NCI-H1105 treated with DMSO at 0.1 percent for 48 hours (cell line): ENCODE results near the gene TARP.
A peak's percentile ranks its signal among the peaks of the same experiment; 100 is the strongest.

Experiments used
- DNase-seq: peaks from one replicate; lab custom pipeline; 2025; lab: John Stamatoyannopoulos, UW

The TARP gene

DNA sequence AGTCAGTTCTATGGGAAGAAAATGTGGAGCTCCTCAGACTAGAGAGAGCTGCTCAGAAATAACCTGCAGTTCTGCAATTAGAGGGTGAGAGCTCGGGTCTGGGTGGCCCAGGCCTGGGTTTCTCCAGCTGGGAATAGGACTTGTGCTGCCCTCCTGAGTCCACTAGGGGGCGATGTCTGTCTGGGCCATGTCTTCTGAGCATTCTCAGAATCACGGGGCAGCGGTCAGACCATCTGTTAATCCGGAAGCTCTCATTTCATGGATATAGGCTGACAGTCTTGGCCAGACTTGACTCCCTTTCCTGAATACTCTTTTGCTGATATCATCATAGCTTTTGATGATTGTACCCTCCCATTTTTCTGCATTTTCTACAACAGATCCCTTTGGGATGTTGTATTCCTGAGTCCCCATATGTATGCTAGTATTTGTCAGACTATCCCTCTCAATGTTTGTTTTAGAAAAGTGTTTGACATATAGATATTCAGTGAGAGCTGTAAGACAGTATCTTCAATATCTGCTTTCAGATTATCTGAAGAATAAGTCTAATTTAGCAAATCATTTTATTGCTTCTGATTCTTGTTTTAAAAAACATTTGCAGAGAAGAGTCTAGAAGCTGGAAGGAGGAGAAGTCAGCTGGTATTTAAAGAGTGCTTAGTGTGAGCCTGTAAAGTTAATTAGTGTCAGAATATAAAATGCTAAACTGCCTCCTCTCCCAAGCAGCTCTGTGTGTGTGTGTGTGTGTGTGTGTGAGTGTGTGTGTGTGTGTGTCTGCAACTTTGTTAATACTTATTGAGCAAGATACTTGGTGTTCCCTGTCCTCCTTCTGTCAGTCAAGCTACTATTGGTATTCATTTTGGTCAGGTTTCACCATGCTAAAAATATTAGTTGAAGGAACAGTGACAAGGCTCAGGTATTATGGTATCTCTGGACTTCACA is 57.4 kb downstream of the TARP start:
- DNase-seq = peak; percentile 54

DNA sequence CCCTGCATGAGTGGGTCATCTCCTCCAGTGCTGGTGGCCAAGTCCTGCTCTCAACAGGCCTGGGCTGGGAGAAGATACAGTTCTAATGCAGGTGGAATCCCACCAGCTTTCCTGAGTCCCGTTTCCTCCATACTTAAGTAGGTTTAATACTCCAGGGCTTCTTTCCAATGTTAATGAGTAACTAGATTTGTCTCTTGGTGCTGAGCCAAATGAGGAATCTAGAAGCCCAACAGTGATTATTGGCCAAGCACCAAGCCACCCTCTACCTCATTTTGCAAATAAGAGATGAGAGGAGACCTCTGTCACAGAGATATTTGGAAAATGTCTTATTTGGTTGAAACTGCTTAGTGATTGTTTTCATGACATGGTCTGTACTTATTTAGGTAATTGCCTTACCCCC is 58.3 kb downstream of the TARP start:
- DNase-seq = no peak

DNA sequence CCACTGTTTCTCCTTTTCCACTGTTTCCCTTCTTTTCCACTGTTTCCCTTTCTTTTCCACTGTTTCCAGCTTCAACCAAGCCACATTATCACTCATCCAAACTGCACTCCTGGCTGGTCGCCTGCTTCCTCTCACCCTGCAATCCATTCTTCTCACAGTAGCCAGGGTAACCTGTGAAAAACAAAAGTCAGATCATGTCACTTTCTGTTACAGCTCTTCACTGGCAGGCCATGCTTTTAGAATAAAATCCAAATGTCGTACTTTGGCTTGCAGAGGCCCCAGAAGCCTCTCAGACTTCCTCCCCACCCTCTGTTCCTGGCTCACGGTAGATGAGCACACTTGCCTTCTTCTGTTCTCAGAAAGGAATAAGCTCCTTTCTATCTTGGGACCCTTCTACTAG is 61.5 kb downstream of the TARP start:
- no peak for DNase-seq

DNA sequence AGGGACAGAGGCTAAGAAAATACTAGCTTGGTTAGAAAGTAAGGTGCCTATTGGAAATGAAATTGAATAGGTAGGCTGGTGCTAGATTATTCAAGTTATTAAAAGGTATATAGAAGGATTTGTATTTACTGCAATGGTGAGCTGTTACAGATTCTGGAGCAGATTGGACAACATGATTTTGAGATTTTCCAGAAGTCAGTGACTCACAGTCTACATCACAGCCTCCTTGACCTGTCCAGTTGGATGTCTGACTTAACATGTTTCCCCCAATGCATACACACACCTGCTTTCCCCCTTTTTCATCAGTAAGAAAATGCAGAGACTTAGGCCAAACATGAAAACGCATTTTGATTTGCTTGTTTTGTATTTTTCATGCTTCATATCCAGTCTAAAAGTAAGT is 62.0 kb downstream of the TARP start:
- DNase-seq = no peak
